NCI-H128 (cell line): ENCODE data around the gene MAST4.

ENCODE experiments used
- DNase-seq: peaks from one replicate; lab custom pipeline; 2025; ENCODE audit not compliant: unreplicated experiment; lab: John Stamatoyannopoulos, UW

MAST4 gene

DNA sequence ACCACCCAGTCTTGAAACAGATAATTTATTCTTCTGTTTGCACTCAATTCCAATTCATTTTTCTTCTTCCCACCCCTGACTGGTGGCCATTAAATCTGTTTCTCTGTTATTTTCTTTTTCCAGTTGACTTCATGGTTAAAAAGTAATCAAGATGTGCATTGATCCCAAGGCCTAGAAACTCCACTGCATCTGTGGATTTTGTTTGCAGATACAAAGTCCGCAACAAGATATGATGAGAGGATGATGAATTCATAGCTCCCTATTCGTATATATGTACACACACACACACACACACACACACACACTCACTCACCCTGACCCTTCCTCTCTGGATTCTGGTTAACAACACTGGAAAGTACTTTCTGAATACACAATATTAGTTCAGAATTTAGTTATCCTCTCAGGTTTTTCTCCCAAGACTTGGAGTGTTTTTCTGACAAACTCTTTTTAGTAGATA, 548.0 kb downstream of the MAST4 start:
- DNase-seq = no peak

- DNase-seq = no peak
Measured at GRCh38 chr5:67146574-67146973, 550.4 kb downstream of the MAST4 start.

GRCh38 chr5:67146981-67147380, 550.8 kb downstream of the MAST4 start:
- DNase-seq = no peak

- no peak for DNase-seq
Measured at GRCh38 chr5:67147760-67148159, 551.6 kb downstream of the MAST4 start.

- no peak for DNase-seq
Measured at GRCh38 chr5:67149057-67149950, 553.1 kb downstream of the MAST4 start.

GRCh38 chr5:67149951-67150523, 553.8 kb downstream of the MAST4 start:
- no peak for DNase-seq

GRCh38 chr5:67152400-67152799, 556.2 kb downstream of the MAST4 start:
- DNase-seq = no peak

- DNase-seq = no peak
Measured at GRCh38 chr5:67153292-67153691, 557.1 kb downstream of the MAST4 start.

DNA sequence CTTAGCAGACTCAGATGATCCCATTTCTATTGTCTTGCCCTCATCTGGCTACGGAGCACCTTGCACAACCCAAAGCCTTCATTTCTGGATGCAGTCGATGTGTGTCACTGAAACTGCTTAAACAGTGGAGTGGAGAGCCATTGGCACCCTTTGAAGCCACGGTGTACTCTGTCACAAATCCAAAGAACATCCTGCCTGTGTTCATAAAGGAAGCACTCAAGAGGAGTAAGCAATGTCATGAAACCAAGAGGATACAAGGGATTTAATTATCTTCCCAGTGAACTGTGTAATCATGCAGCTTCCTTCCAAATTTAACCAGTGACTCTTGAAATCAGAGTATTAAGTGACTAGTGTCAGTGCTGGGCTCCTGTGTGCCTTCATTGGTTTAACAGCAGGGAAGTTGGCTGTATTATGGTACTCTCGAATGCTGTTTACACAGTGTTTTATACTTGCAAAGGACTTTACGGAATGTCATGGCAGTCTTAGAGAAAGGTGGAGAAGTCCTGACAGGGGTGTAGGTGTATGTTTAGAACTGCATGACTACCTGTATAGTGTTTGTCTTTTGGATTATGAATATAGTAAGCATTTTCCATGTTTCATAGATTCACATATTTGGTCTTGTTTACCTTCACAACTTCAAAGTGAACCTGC, 558.5 kb downstream of the MAST4 start:
- no peak for DNase-seq

- DNase-seq = no peak
Measured at GRCh38 chr5:67156976-67157583, 560.9 kb downstream of the MAST4 start.

DNA sequence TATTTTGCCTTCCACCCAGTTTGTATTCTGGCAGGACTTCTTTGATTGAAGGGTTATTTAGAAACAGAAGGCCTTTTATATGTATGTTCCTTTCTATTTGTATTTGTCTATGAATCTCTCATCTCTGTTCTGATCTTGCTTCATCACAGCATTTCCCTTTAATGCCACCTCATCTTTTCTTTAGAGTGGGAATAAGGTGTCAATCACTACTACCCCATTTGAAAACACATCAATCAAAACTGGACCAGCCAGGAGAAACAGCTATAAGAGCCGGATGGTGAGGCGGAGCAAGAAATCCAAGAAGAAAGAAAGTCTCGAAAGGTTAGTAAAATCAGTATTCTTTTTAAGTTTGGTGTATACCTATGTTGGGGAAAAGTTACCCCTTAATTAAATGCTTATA, 564.1 kb downstream of the MAST4 start:
- DNase-seq = no peak

- no peak for DNase-seq
Measured at GRCh38 chr5:67160985-67161384, 564.8 kb downstream of the MAST4 start.

GRCh38 chr5:67161767-67162166, 565.6 kb downstream of the MAST4 start:
- no peak for DNase-seq

- DNase-seq = no peak
Measured at GRCh38 chr5:67163231-67163756, 567.1 kb downstream of the MAST4 start.

DNA sequence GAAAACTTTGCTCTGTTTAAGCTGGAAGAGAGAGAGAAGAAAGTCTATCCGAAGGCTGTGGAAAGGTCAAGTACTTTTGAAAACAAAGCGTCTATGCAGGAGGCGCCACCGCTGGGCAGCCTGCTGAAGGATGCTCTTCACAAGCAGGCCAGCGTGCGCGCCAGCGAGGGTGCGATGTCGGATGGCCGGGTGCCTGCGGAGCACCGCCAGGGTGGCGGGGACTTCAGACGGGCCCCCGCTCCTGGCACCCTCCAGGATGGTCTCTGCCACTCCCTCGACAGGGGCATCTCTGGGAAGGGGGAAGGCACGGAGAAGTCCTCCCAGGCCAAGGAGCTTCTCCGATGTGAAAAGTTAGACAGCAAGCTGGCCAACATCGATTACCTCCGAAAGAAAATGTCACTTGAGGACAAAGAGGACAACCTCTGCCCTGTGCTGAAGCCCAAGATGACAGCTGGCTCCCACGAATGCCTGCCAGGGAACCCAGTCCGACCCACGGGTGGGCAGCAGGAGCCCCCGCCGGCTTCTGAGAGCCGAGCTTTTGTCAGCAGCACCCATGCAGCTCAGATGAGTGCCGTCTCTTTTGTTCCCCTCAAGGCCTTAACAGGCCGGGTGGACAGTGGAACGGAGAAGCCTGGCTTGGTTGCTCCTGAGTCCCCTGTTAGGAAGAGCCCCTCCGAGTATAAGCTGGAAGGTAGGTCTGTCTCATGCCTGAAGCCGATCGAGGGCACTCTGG, 567.8 kb downstream of the MAST4 start:
- no peak for DNase-seq

- no peak for DNase-seq
Measured at GRCh38 chr5:67164856-67165525, 568.8 kb downstream of the MAST4 start.

- DNase-seq = no peak
Measured at GRCh38 chr5:67165526-67166459, 569.6 kb downstream of the MAST4 start.

DNA sequence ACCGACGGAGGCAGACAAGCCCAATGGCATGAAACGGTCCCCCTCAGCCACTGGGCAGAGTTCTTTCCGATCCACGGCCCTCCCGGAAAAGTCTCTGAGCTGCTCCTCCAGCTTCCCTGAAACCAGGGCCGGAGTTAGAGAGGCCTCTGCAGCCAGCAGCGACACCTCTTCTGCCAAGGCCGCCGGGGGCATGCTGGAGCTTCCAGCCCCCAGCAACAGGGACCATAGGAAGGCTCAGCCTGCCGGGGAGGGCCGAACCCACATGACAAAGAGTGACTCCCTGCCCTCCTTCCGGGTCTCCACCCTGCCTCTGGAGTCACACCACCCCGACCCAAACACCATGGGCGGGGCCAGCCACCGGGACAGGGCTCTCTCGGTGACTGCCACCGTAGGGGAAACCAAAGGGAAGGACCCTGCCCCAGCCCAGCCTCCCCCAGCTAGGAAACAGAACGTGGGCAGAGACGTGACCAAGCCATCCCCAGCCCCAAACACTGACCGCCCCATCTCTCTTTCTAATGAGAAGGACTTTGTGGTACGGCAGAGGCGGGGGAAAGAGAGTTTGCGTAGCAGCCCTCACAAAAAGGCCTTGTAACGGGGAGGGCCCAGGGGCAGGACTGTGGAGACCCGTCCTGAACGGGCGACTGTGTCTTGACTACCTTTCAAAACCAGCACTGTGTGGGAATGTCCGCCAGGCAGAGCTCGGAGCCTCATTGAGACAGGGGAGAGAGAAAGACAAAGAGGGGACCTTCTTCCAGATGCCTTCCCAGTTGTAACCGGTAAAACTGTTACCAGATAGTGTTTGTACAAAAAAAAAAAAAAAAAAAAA, 570.5 kb downstream of the MAST4 start:
- no peak for DNase-seq
